NB4 (cell line): ENCODE data around the gene OTOP3.

Experiments used
- CTCF ChIP-seq: IDR thresholded peaks from one replicate; pipeline ENCODE4 v1.5.1; 2012; ENCODE audit warnings: low read depth, low read length
- MAX ChIP-seq: IDR thresholded peaks from 2 replicates; pipeline ENCODE4 v1.6.1; 2011; ENCODE audit warnings: low read depth, low read length
- POLR2A ChIP-seq: IDR thresholded peaks from 2 replicates; pipeline ENCODE4 v1.6.1; 2011; ENCODE audit warnings: mild to moderate bottlenecking; ENCODE audit not compliant: insufficient read length; ENCODE audit errors: extremely low read depth

GRCh38 chr17:74920306-74920620 is 15.4 kb upstream of the OTOP3 start:
- TF ChIP-seq CTCF: no peak
- TF ChIP-seq POLR2A: no peak
- TF ChIP-seq MAX: no peak
